Adrenal gland (tissue), 12 donors: ENCODE data around the gene DIPK2B. TPM values are rescaled to one million over a fixed set of nuclear protein-coding genes. Genes with fewer than 3 reads are reported as not detected.

Experiments used
- DNase-seq, 7 donors: peaks; one replicate each; pipeline ENCODE4 v3.0.0-alpha.2; 2019 to 2020
- H3K27ac ChIP-seq, 5 donors: fragments of 200-600 bp; sonication (generic) in 4 of 5; 1 replicate in 3 of 5; 2 replicates in 2 of 5; pipeline versions ENCODE4 v1.5.1 to v1.8.0; 2016 to 2020; ENCODE audit warnings: mild to moderate bottlenecking in 1 of 5
- H3K27me3 ChIP-seq: fragments of 200-600 bp; 2 replicates; pipeline ENCODE4 v1.8.0; 2021
- H3K36me3 ChIP-seq, 2 donors: fragments of 200-600 bp; replicated peaks in 1 of 2; 1 replicate in 1 of 2; 2 replicates in 1 of 2; pipeline versions ENCODE4 v1.5.1 to v1.8.0; 2018 to 2022
- H3K4me1 ChIP-seq, 2 donors: fragments of 200-600 bp; replicated peaks in 1 of 2; 1 replicate in 1 of 2; 2 replicates in 1 of 2; pipeline versions ENCODE4 v1.5.1 to v1.8.0; 2018 to 2021
- H3K4me3 ChIP-seq, 4 donors: fragments of 200-600 bp; sonication (generic) in 3 of 4; one replicate each; pipeline ENCODE4 v1.5.1; 2016 to 2018
- H3K9me3 ChIP-seq, 3 donors: fragments of 200-600 bp; sonication (generic) in 1 of 3; replicated peaks in 1 of 3; 1 replicate in 2 of 3; 2 replicates in 1 of 3; pipeline versions ENCODE4 v1.5.1 to v1.8.0; 2016 to 2021
- CTCF ChIP-seq, 6 experiments: fragments of 450-650 bp in 4 of 6; fragments of 200-600 bp in 2 of 6; sonication (generic) in 1 of 6; IDR thresholded peaks; 1 replicate in 5 of 6; 2 replicates in 1 of 6; pipeline versions ENCODE4 v1.5.1 to v1.8.0; 2016 to 2021; ENCODE audit warnings: antibody characterized with exemption in 6 of 6, mild to moderate bottlenecking in 2 of 6, moderate library complexity in 1 of 6
- POLR2A ChIP-seq, 2 donors: fragments of 450-650 bp; IDR thresholded peaks; one replicate each; pipeline ENCODE4 v1.6.1; 2017; ENCODE audit warnings: antibody characterized with exemption in 2 of 2, mild to moderate bottlenecking in 2 of 2, moderate library complexity in 1 of 2
- WGBS, 4 donors: extraction: QIAGEN DNeasy Blood & Tissue Kit in 2 of 4; methylation state at CpG; one replicate each; pipeline versions ENCODE4 v1.1.5 to v1.1.7; 2013 to 2017; 5-methylcytosine and 5-hydroxymethylcytosine counted together
- intact Hi-C, 2 donors: fragments of 100-400 bp; cut with DNase I; formaldehyde crosslinking; loops; one replicate each; pipeline versions ENCODE4 v1.14.1 to v1.15.0; 2022 to 2023
- polyA plus RNA-seq, 3 donors: library from polyadenylated mRNA; stranded (reverse); fragments of 200-250 nt in 2 of 3; fragments of 350-450 nt in 1 of 3; fragmentation: Illumina TruSeq in 1 of 3; extraction: RNeasy Lipid Tissue Mini Kit (QIAGEN cat#74804) in 1 of 3; gene quantifications; one replicate each; pipeline ENCODE4 v1.2.3, GENCODE V29; 2013 to 2014
- total RNA-seq, 9 donors: library from RNA; depleted of rRNA in 4 of 9; stranded (reverse); fragments of >200 nt in 4 of 9; fragments of 120-200 nt in 1 of 9; fragmentation: NEBNext Ultra II Directional in 1 of 9; extraction: Animal tissue kit (Norgen Biotek cat#: 25700) in 1 of 9; gene quantifications; one replicate each; pipeline versions ENCODE4 v1.1.0 to v1.2.4, GENCODE V29; 2013 to 2023
- donor health status: healthy with polysubstance abuse.
- donor health status: Bipolar disorder and iron deficiency.
- donor health status: DM: yes; HTN: yes; CAD: no.
- donor health status: DM: no; HTN: no; CAD: no.
- donor health status: DM: no; HTN: no; CAD: no.
- donor health status: DM: yes; HTN: yes; CAD: no.

DIPK2B gene
- total and polyA plus RNA-seq, 12 donors: 3.5 to 14.4 (median 11.6) TPM

DNA sequence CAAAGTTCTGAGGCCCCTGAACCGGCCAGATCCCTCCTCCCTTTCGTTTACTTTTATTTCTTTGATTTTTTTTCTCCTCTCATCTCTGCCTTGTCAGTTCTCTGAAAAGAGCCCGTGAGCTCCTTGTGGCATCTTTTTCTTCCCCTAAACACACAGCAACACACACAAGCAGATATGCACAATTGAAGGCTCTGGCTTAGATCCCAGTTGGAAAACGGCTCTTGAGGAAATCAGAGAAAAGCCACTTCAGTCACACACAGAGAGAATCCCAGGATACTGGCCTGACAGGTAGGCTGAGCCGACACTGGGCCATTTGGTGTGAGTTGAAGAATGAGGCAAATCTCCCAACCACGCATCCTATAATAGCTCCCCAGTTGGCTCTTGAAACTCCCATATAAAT, 12.9 kb downstream of the DIPK2B start:
- intact Hi-C loops: no loop called here
- Histone ChIP-seq H3K4me3 (peak overlapping the region in 1 of 4 donors; percentile 45), H3K27ac (no peak overlapping the region), H3K27me3 (peaks cover 18% of the 10 kb centered on the region), H3K36me3 (no peaks in the 10 kb centered on the region), H3K9me3 (no peaks in the 10 kb centered on the region), H3K4me1 (no peaks in the 10 kb centered on the region)
- no peak for TF ChIP-seq CTCF (IDR thresholded peaks at IDR 0.05)
- TF ChIP-seq POLR2A (IDR thresholded peaks at IDR 0.05): no peak
- WGBS, 4 donors: 5 to 36% (median 30%) methylated on average over 4 to 6 of the region's 6 CpGs
- DNase-seq: no peak

DNA sequence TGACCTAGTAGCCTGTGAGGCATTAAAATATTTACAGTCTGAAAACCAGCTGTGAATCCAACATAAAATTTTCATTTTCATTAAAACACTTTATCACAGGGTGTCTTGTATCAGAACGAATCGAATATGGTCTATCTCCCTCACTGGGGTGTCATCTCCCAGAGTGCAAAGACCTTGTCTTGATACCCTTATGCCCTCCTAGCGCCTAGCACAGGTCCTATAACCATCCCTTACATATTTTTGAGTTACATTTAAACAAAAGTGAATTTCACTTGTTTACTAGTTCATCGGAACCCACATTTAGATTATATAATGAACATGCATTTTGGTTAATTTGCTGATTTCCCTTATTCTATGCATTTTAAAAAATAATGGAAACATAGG, 14.0 kb downstream of the DIPK2B start:
- peaks cover 15% of the 10 kb centered on the region for H3K27me3 ChIP-seq
- TF ChIP-seq POLR2A (IDR thresholded peaks at IDR 0.05): no peak
- TF ChIP-seq CTCF (IDR thresholded peaks at IDR 0.05): no peak
- H3K4me3 ChIP-seq: no peak overlapping the region
- no peaks in the 10 kb centered on the region for H3K4me1 ChIP-seq
- no peak overlapping the region for H3K27ac ChIP-seq
- intact Hi-C loops: no loop called here
- no peaks in the 10 kb centered on the region for H3K9me3 ChIP-seq
- H3K36me3 ChIP-seq: no peaks in the 10 kb centered on the region
- 29 to 34% (median 30%) methylated on average over 4 of the region's 4 CpGs for WGBS, 4 donors
- no peak for DNase-seq

- no peak overlapping the region for H3K27ac ChIP-seq
- H3K9me3 ChIP-seq: no peaks in the 10 kb centered on the region
- TF ChIP-seq CTCF (IDR thresholded peaks at IDR 0.05): no peak
- TF ChIP-seq POLR2A (IDR thresholded peaks at IDR 0.05): no peak
- H3K36me3 ChIP-seq: no peaks in the 10 kb centered on the region
- no peak for DNase-seq
- no peak overlapping the region for H3K4me3 ChIP-seq
- WGBS, 4 donors: 74 to 90% (median 82%) methylated on average over 2 of the region's 2 CpGs
- intact Hi-C loops: no loop called here
- no peaks in the 10 kb centered on the region for H3K4me1 ChIP-seq
- H3K27me3 ChIP-seq: peaks cover 8% of the 10 kb centered on the region
Observed at GRCh38 chrX:45184211-45184610, 16.5 kb downstream of the DIPK2B start.

DNA sequence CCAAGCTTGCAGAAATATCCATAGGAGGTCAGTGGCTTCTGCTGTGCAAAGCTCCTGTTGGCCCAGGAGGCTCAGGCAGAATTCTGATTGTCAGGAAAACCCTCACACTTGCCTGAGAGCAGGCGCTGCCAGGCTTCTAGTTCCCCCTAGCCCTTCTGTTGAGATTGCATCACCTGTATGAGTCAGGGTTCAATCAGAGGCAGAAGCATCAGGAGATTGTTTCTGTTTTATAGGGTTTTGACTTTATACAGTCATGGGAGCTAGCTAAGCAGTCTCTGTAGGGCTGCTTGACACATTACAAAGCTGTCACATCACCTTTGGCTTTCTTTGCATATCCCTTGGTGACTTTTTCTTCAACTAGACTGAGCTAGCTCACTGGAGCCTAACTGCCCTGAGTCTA, 27.8 kb downstream of the DIPK2B start:
- 33 to 61% (median 52%) methylated on average over 1 of the region's 1 CpG; no CpG with 5 or more reads in 1 of the 4 donors for WGBS, 4 donors
- intact Hi-C loops: no loop called here
- DNase-seq: peak in 1 of 7 donors; percentile 2
- TF ChIP-seq POLR2A (IDR thresholded peaks at IDR 0.05) (no peak), CTCF (IDR thresholded peaks at IDR 0.05) (no peak)
- Histone ChIP-seq H3K4me1 (no peaks in the 10 kb centered on the region), H3K9me3 (no peaks in the 10 kb centered on the region), H3K27ac (no peak overlapping the region), H3K36me3 (no peaks in the 10 kb centered on the region), H3K4me3 (no peak overlapping the region), H3K27me3 (peaks cover 5% of the 10 kb centered on the region)
